ENCODE measurements around the gene CCDC127.
"Not testable (repeated sequence)": the region's sequence is repeated elsewhere in the genome, so short reads cannot be mapped to it uniquely, and the experiment has no call there.

The CCDC127 gene

GRCh38 chr5:169728-170094, 48.2 kb downstream of the CCDC127 start:
- no peak overlapping the region for H3K4me3 ChIP-seq (ENCODE audit: low read depth, low read length)
- TF ChIP-seq CTCF (IDR thresholded peaks at IDR 0.05; ENCODE audit: low read depth, low read length, missing control alignments) = no peak
- DNase-seq (ENCODE audit: low read depth) = no peak

GRCh38 chr5:169071-169727, 48.8 kb downstream of the CCDC127 start:
- H3K4me3 ChIP-seq (ENCODE audit: low read depth, low read length) = no peak overlapping the region
- no peak for TF ChIP-seq CTCF (IDR thresholded peaks at IDR 0.05; ENCODE audit: low read depth, low read length, missing control alignments)
- DNase-seq (ENCODE audit: low read depth) = no peak

DNA sequence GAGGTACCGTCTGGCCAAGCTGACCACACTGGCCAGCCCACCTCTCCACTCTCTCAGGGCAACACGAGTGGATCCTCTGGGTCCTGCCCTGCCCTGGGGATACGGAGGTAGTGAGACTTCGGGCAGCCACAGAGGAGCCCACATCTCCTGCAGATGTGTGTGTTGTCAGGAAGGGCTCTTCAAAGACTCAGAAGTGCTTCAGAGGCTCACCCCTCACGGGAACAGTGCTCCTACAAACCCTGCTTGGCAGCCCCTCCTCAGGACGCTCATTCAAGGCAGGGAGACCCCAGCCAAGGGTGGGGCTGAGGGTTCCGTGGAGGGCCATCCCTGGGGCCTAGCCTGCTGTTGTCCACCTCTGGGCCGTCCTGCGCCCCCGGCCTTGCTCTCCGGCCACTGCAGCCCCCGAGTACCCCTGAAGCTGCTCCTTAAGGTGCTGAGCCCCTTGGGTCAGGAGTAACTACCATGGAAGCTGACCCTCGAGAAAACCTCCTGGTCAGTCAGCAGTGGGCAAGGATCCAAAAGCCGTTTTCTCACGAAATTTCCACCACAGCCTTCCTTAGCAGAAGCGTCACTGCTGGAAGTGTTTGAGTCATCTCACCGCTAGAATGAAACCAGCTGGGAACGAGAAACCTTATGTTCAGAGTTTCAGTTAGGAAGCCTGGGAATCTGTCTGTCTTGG, 49.8 kb downstream of the CCDC127 start:
- DNase-seq (ENCODE audit: low read depth) = no peak

GRCh38 chr5:167511-167910, 50.4 kb downstream of the CCDC127 start:
- H3K4me3 ChIP-seq (ENCODE audit: low read depth, low read length) = no peak overlapping the region

More for the DNA sequence above, 49.8 kb downstream of the CCDC127 start:
- TF ChIP-seq CTCF (IDR thresholded peaks at IDR 0.05; ENCODE audit: low read depth, low read length, missing control alignments) = no peak
- no peak overlapping the region for H3K4me3 ChIP-seq (ENCODE audit: low read depth, low read length)

GRCh38 chr5:166441-167372, 51.2 kb downstream of the CCDC127 start:
- H3K4me3 ChIP-seq (ENCODE audit: low read depth, low read length) = no peak overlapping the region
- no peak for TF ChIP-seq CTCF (IDR thresholded peaks at IDR 0.05; ENCODE audit: low read depth, low read length, missing control alignments)
- DNase-seq (ENCODE audit: low read depth) = no peak

More at GRCh38 chr5:167511-167910, 50.4 kb downstream of the CCDC127 start:
- TF ChIP-seq CTCF (IDR thresholded peaks at IDR 0.05; ENCODE audit: low read depth, low read length, missing control alignments) = no peak
- no peak for DNase-seq (ENCODE audit: low read depth)

- H3K4me3 ChIP-seq (ENCODE audit: low read depth, low read length); DNase-seq (ENCODE audit: low read depth): not testable (repeated sequence)
These were observed 53.2 kb downstream of the CCDC127 start for GRCh38 chr5:164783-165182.

GRCh38 chr5:164244-164643, 53.7 kb downstream of the CCDC127 start:
- no peak overlapping the region for H3K4me3 ChIP-seq (ENCODE audit: low read depth, low read length)
- no peak for TF ChIP-seq CTCF (IDR thresholded peaks at IDR 0.05; ENCODE audit: low read depth, low read length, missing control alignments)
- DNase-seq (ENCODE audit: low read depth) = no peak
